PC-9 (cell line): ENCODE measurements around the gene ZFHX3. TPM values are rescaled to one million over a fixed set of nuclear protein-coding genes. Genes with fewer than 3 reads are reported as not detected.

ENCODE experiments used
- Bru-seq: library from RNA; stranded (reverse); fragments of 400-500 nt; gene quantifications from one replicate; lab custom pipeline; 2021; lab: Mats Ljungman, UMichigan
- BruChase-seq, 2 experiments: library from RNA; stranded (reverse); fragments of 400-500 nt; gene quantifications; one replicate each; lab custom pipeline; 2021; lab: Mats Ljungman, UMichigan
- BruUV-seq: library from RNA; stranded (reverse); fragments of 400-500 nt; replicated peaks from 2 replicates; lab custom pipeline; 2021; lab: Mats Ljungman, UMichigan
- CTCF ChIA-PET: fragments of 300-600 bp; sonication (Branson Sonifier 250); formaldehyde crosslinking; loops from one replicate; lab custom pipeline; 2022; ENCODE audit warnings: antibody characterized with exemption; lab: Charles Lee
- POLR2A ChIA-PET: fragments of 300-600 bp; sonication (Branson Sonifier 250); formaldehyde crosslinking; loops from one replicate; lab custom pipeline; 2022; ENCODE audit warnings: antibody characterized with exemption; ENCODE audit not compliant: unreplicated experiment; lab: Charles Lee
- DNase-seq, 2 experiments: peaks; one replicate each; pipeline versions ENCODE4 v3.0.0 to v3.0.0-alpha.2; 2015 to 2022; ENCODE audit warnings: mixed read lengths in 1 of 2
- H2AFZ ChIP-seq: fragments of 200-600 bp; sonication (generic); 2 replicates; pipeline ENCODE4 v1.8.1; 2017; ENCODE audit warnings: antibody characterized with exemption
- H3F3A ChIP-seq: fragments of 200-600 bp; sonication (generic); 2 replicates; pipeline ENCODE4 v1.8.1; 2017; ENCODE audit warnings: antibody characterized with exemption, mild to moderate bottlenecking, low read depth; ENCODE audit not compliant: insufficient read depth
- H3K27ac ChIP-seq: fragments of 200-600 bp; sonication (generic); 2 replicates; pipeline ENCODE4 v1.6.1; 2016; ENCODE audit warnings: mixed run types
- H3K27me3 ChIP-seq: fragments of 200-600 bp; sonication (generic); 2 replicates; pipeline ENCODE4 v1.6.1; 2016; ENCODE audit warnings: low read depth, mixed run types; ENCODE audit not compliant: insufficient read depth
- H3K36me3 ChIP-seq: fragments of 200-600 bp; sonication (generic); 2 replicates; pipeline ENCODE4 v1.6.1; 2016; ENCODE audit warnings: low read depth, mixed run types
- H3K4me1 ChIP-seq: fragments of 200-600 bp; sonication (generic); replicated peaks from 2 replicates; pipeline ENCODE4 v1.6.1; 2016; ENCODE audit warnings: mixed run types; ENCODE audit not compliant: insufficient read depth
- H3K4me2 ChIP-seq: fragments of 200-600 bp; sonication (generic); 2 replicates; pipeline ENCODE4 v1.6.1; 2017; ENCODE audit warnings: mixed run types
- H3K4me3 ChIP-seq: fragments of 200-600 bp; sonication (generic); 2 replicates; pipeline ENCODE4 v1.6.1; 2016; ENCODE audit warnings: mixed run types
- H3K79me2 ChIP-seq: fragments of 200-600 bp; sonication (generic); 2 replicates; pipeline ENCODE4 v1.6.1; 2017; ENCODE audit warnings: low read depth, mixed run types
- H3K9me2 ChIP-seq: fragments of 200-600 bp; sonication (generic); 2 replicates; pipeline ENCODE4 v1.8.1; 2017; ENCODE audit warnings: mild to moderate bottlenecking; ENCODE audit not compliant: insufficient read depth
- H3K9me3 ChIP-seq: fragments of 200-600 bp; sonication (generic); 2 replicates; pipeline ENCODE4 v1.8.1; 2016; ENCODE audit warnings: low read depth; ENCODE audit not compliant: insufficient read depth
- H4K20me1 ChIP-seq: fragments of 200-600 bp; sonication (generic); 2 replicates; pipeline ENCODE4 v1.8.1; 2017; ENCODE audit not compliant: insufficient read depth
- EZH2 ChIP-seq: fragments of 200-600 bp; sonication (generic); IDR thresholded peaks from 2 replicates; pipeline ENCODE4 v1.8.0; 2017; ENCODE audit warnings: antibody characterized with exemption, low read depth
- intact Hi-C: fragments of 100-400 bp; cut with micrococcal nuclease; formaldehyde crosslinking; loops from one replicate; pipeline ENCODE4 v1.10.0; 2022; ENCODE audit not compliant: unreplicated experiment
- long read RNA-seq: library from polyadenylated mRNA; stranded (forward); transcript quantifications from one replicate; pipeline ENCODE4 v2.0.0, GENCODE V29; 2022
- total RNA-seq: library from RNA; stranded (reverse); gene quantifications from 2 replicates; pipeline ENCODE4 v1.2.3, GENCODE V29; 2021
- TF ChIP-seq, protein P1 (sequence below): fragments of 200-600 bp; sonication (generic); conservative IDR thresholded peaks from 2 replicates; pipeline ENCODE4 v1.6.1; 2017; ENCODE audit warnings: mixed run types, antibody characterized with exemption, mild to moderate bottlenecking, moderate library complexity

The ZFHX3 gene
- total RNA-seq (20.5 and 23.1 TPM in 2 replicates), Bru-seq, nascent RNA (percentile 55 among the genes with signal in this experiment), BruChase-seq, experiment 1, labeled RNA remaining after a 2-hour chase (percentile 53 among the genes with signal in this experiment), BruChase-seq, experiment 2, labeled RNA remaining after a 6-hour chase (percentile 59 among the genes with signal in this experiment)
- long read RNA-seq, partial matches to known transcripts = 2 of 11 reads
- long read RNA-seq, other reads (novel, unspliced or antisense) = 9 of 11 reads

GRCh38 chr16:73047536-73048291 lies at the start of gene ZFHX3:
Gene ZFHX3 (minus strand): TSS chr16:73048128. CDS start chr16:72960145, 87,983 bp downstream.
- H3K27me3 ChIP-seq = no peaks in the 10 kb centered on the region
- CTCF ChIA-PET = interaction anchor here (0.7 kb wide), 1 partner anchor 571 kb away, joined by 3 read pairs; no protein-coding TSS in a partner anchor
- H2AFZ ChIP-seq = peak within 1 kb of the TSS; percentile 70
- peak within 1 kb of the TSS; percentile 89 for H3K4me3 ChIP-seq
- peak within 1 kb of the TSS; percentile 97 for H3K4me2 ChIP-seq
- BruUV-seq = no TSS peak
- peaks cover 35% of the 10 kb centered on the region for H3F3A ChIP-seq
- H3K27ac ChIP-seq = peak within 1 kb of the TSS; percentile 97
- peak; percentile 59 to 75 for DNase-seq
- no peaks in the 10 kb centered on the region for H3K36me3 ChIP-seq
- H3K4me1 ChIP-seq = peaks cover 67% of the 10 kb centered on the region
- intact Hi-C loops = loop anchor here (2.0 to 5.0 kb wide), 4 partner anchors 120 to 545 kb away; no protein-coding TSS in a partner anchor
- H3K9me3 ChIP-seq = no peaks in the 10 kb centered on the region
- H4K20me1 ChIP-seq = no peaks in the 10 kb centered on the region
- no peaks in the 10 kb centered on the region for H3K9me2 ChIP-seq
- H3K79me2 ChIP-seq = peaks cover 89% of the 10 kb centered on the region
- POLR2A ChIA-PET = interaction anchor here (0.6 to 0.9 kb wide), 3 partner anchors 10 to 756 kb away, joined by 5 to 10 read pairs (median 5); no protein-coding TSS in a partner anchor
- TF ChIP-seq, protein P1, sequence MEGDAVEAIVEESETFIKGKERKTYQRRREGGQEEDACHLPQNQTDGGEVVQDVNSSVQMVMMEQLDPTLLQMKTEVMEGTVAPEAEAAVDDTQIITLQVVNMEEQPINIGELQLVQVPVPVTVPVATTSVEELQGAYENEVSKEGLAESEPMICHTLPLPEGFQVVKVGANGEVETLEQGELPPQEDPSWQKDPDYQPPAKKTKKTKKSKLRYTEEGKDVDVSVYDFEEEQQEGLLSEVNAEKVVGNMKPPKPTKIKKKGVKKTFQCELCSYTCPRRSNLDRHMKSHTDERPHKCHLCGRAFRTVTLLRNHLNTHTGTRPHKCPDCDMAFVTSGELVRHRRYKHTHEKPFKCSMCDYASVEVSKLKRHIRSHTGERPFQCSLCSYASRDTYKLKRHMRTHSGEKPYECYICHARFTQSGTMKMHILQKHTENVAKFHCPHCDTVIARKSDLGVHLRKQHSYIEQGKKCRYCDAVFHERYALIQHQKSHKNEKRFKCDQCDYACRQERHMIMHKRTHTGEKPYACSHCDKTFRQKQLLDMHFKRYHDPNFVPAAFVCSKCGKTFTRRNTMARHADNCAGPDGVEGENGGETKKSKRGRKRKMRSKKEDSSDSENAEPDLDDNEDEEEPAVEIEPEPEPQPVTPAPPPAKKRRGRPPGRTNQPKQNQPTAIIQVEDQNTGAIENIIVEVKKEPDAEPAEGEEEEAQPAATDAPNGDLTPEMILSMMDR = no peak
- TF ChIP-seq EZH2 = no peak

DNA sequence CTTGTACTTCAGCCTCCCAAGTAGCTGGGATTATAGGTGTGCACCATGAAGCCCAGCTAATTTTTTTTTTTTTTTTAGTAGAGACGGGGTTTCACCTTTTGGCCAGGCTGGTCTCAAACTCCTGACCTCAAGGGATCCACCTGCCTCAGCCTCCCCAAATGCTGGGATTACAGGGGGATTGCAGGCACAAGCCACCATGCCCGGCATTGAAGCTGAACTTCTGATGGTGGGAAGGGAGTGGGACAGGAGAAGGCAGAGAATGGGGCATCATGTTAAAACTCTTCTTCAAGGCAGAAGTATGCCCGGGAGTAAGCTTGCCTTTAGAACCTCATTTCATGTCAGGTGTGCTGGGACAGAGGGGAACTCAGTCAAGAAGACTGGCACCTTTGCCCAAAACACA lies 48.6 kb upstream of the ZFHX3 start:
- DNase-seq = no peak
- intact Hi-C loops = no loop called here

DNA sequence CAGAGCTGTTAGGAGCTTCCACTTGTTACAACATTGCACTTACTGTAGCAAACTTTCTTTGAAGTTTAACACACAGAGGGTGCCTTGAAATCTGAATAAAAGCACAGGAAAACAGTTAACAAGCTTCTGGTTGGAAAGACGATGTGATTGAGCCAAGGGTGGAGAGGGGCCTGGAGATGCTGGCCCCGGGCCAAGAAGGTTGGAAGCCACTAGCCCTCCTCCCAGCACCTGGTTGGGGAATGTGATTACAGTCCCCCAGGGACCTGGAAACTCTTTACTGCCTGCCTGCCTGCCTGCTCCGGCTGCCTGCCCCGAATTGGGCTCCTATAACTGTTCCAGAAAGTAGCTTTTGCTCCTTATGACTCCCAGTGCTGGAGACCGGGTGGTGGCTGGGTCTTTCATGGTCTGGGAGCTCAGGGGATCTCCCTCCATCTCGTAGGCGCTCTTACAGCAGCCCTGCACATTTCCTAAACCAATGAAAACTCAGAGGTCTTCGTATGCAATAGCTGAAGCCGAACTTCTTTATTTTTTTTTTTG lies 48.0 kb upstream of the ZFHX3 start:
- Histone ChIP-seq H2AFZ (no peak overlapping the region), H3K9me3 (no peaks in the 10 kb centered on the region), H3K4me1 (no peaks in the 10 kb centered on the region), H3K79me2 (no peaks in the 10 kb centered on the region), H3K4me3 (no peak overlapping the region), H3K27me3 (no peaks in the 10 kb centered on the region), H3K27ac (no peak overlapping the region), H3F3A (no peaks in the 10 kb centered on the region), H3K4me2 (no peak overlapping the region), H3K9me2 (no peaks in the 10 kb centered on the region), H4K20me1 (no peaks in the 10 kb centered on the region), H3K36me3 (no peaks in the 10 kb centered on the region)
- DNase-seq = no peak
- POLR2A ChIA-PET = no interaction called here
- TF ChIP-seq, protein P1 = no peak
- no peak for TF ChIP-seq EZH2
- intact Hi-C loops = no loop called here
- CTCF ChIA-PET = no interaction called here
- BruUV-seq = no TSS peak

More for the DNA sequence above, 48.6 kb upstream of the ZFHX3 start:
- Histone ChIP-seq H3K36me3 (no peaks in the 10 kb centered on the region), H3K4me2 (no peak overlapping the region), H3K4me3 (no peak overlapping the region), H3K79me2 (no peaks in the 10 kb centered on the region), H2AFZ (no peak overlapping the region), H3K9me3 (no peaks in the 10 kb centered on the region), H4K20me1 (no peaks in the 10 kb centered on the region), H3K9me2 (no peaks in the 10 kb centered on the region), H3F3A (no peaks in the 10 kb centered on the region), H3K27me3 (no peaks in the 10 kb centered on the region), H3K27ac (no peak overlapping the region), H3K4me1 (no peaks in the 10 kb centered on the region)
- no TSS peak for BruUV-seq
- ChIA-PET POLR2A (interaction anchor here (0.6 kb wide), 1 partner anchor 28 kb away, joined by 4 read pairs; no protein-coding TSS in a partner anchor), CTCF (no interaction called here)
- TF ChIP-seq EZH2 = no peak
- TF ChIP-seq, protein P1 = no peak
